ENCODE measurements around the gene GADD45B. TPM values are rescaled to one million over a fixed set of nuclear protein-coding genes. Genes with fewer than 3 reads are reported as not detected.

Gene GADD45B
- total RNA-seq, 1 experiment from 2014 or later: 23.8 TPM

GRCh38 chr19:2487090-2487489 lies 11.2 kb downstream of the GADD45B start:
- BruUV-seq (replicated peaks): no TSS peak
- no peak overlapping the region for H3K4me3 Mint-ChIP-seq (ENCODE audit: unreplicated experiment)
- no peaks in the 10 kb centered on the region for H3K27me3 Mint-ChIP-seq (ENCODE audit: insufficient read depth, unreplicated experiment)
- Histone ChIP-seq H3K4me3 (ENCODE audit: low read depth, low read length) (no peak overlapping the region), H3K27me3 (replicated peaks; ENCODE audit: control insufficient read depth, insufficient read depth, low read length) (no peaks in the 10 kb centered on the region), H3K9me3 (no peaks in the 10 kb centered on the region), H3K4me1 (peaks cover 11% of the 10 kb centered on the region), H3K36me3 (ENCODE audit: control insufficient read depth, insufficient read depth, low read length) (no peaks in the 10 kb centered on the region)
- H3K4me1 Mint-ChIP-seq (ENCODE audit: low read depth, unreplicated experiment): peaks cover 9% of the 10 kb centered on the region
- CTCF ChIA-PET: no interaction called here
- no peak for TF ChIP-seq CTCF (IDR thresholded peaks at IDR 0.05; ENCODE audit: insufficient read depth in 1 of 2, low read depth in 1 of 2, low read length in 1 of 2, severe bottlenecking in 1 of 2, unreplicated experiment in 1 of 2)
- H3K27ac Mint-ChIP-seq (ENCODE audit: unreplicated experiment): no peak overlapping the region
- intact Hi-C loops (cut with micrococcal nuclease; ENCODE audit: unreplicated experiment): no loop called here
- POLR2A ChIA-PET: interaction anchor here (0.9 kb wide), 1 partner anchor 11 kb away, joined by 5 read pairs; the partner anchor contains the start of gene GADD45B
- DNase-seq: no peak
- H3K36me3 Mint-ChIP-seq (ENCODE audit: insufficient read depth, unreplicated experiment): no peaks in the 10 kb centered on the region
- H3K9me3 Mint-ChIP-seq (ENCODE audit: unreplicated experiment): peaks cover 11% of the 10 kb centered on the region

GRCh38 chr19:2487842-2488241 lies 11.9 kb downstream of the GADD45B start:
- H3K4me3 Mint-ChIP-seq (ENCODE audit: unreplicated experiment): no peak overlapping the region
- H3K4me1 Mint-ChIP-seq (ENCODE audit: low read depth, unreplicated experiment): peaks cover 9% of the 10 kb centered on the region
- H3K9me3 ChIP-seq: no peaks in the 10 kb centered on the region
- intact Hi-C loops (cut with micrococcal nuclease; ENCODE audit: unreplicated experiment): no loop called here
- H3K9me3 Mint-ChIP-seq (ENCODE audit: unreplicated experiment): peaks cover 11% of the 10 kb centered on the region
- no peak overlapping the region for H3K4me3 ChIP-seq (ENCODE audit: low read depth, low read length)
- H3K27me3 ChIP-seq (replicated peaks; ENCODE audit: control insufficient read depth, insufficient read depth, low read length): no peaks in the 10 kb centered on the region
- no peak overlapping the region for H3K27ac Mint-ChIP-seq (ENCODE audit: unreplicated experiment)
- no peaks in the 10 kb centered on the region for H3K36me3 Mint-ChIP-seq (ENCODE audit: insufficient read depth, unreplicated experiment)
- no TSS peak for BruUV-seq (replicated peaks)
- no peaks in the 10 kb centered on the region for H3K36me3 ChIP-seq (ENCODE audit: control insufficient read depth, insufficient read depth, low read length)
- H3K27me3 Mint-ChIP-seq (ENCODE audit: insufficient read depth, unreplicated experiment): no peaks in the 10 kb centered on the region
- no peak for DNase-seq
- peaks cover 11% of the 10 kb centered on the region for H3K4me1 ChIP-seq
- ChIA-PET CTCF (no interaction called here), POLR2A (interaction anchor here (0.9 kb wide), 1 partner anchor 12 kb away, joined by 5 read pairs; the partner anchor contains the start of gene GADD45B)
- no peak for TF ChIP-seq CTCF (IDR thresholded peaks at IDR 0.05; ENCODE audit: insufficient read depth in 1 of 2, low read depth in 1 of 2, low read length in 1 of 2, severe bottlenecking in 1 of 2, unreplicated experiment in 1 of 2)

GRCh38 chr19:2488405-2488941 lies 12.5 kb downstream of the GADD45B start:
- peaks cover 13% of the 10 kb centered on the region for H3K4me1 ChIP-seq
- BruUV-seq (replicated peaks): no TSS peak
- intact Hi-C loops (cut with micrococcal nuclease; ENCODE audit: unreplicated experiment): no loop called here
- Mint-ChIP-seq H3K27ac (ENCODE audit: unreplicated experiment) (no peak overlapping the region), H3K4me3 (ENCODE audit: unreplicated experiment) (no peak overlapping the region), H3K27me3 (ENCODE audit: insufficient read depth, unreplicated experiment) (no peaks in the 10 kb centered on the region), H3K4me1 (ENCODE audit: low read depth, unreplicated experiment) (peaks cover 9% of the 10 kb centered on the region), H3K9me3 (ENCODE audit: unreplicated experiment) (peaks cover 8% of the 10 kb centered on the region), H3K36me3 (ENCODE audit: insufficient read depth, unreplicated experiment) (no peaks in the 10 kb centered on the region)
- H3K9me3 ChIP-seq: no peaks in the 10 kb centered on the region
- DNase-seq: no peak
- H3K4me3 ChIP-seq (ENCODE audit: low read depth, low read length): no peak overlapping the region
- TF ChIP-seq CTCF (IDR thresholded peaks at IDR 0.05; ENCODE audit: insufficient read depth in 1 of 2, low read depth in 1 of 2, low read length in 1 of 2, severe bottlenecking in 1 of 2, unreplicated experiment in 1 of 2): no peak
- H3K36me3 ChIP-seq (ENCODE audit: control insufficient read depth, insufficient read depth, low read length): no peaks in the 10 kb centered on the region
- CTCF ChIA-PET: no interaction called here
- POLR2A ChIA-PET: no interaction called here
- H3K27me3 ChIP-seq (replicated peaks; ENCODE audit: control insufficient read depth, insufficient read depth, low read length): no peaks in the 10 kb centered on the region

Data from Caco-2 (cell line).